Activated CD8-positive, alpha-beta T cell treated with anti-CD3 and anti-CD28 coated beads for 36 hours (primary cell): ENCODE measurements around the gene CBFA2T3. TPM values are rescaled to one million over a fixed set of nuclear protein-coding genes. Genes with fewer than 3 reads are reported as not detected.
A peak's percentile ranks its signal among the peaks of the same experiment; 100 is the strongest.

Experiments used
- ATAC-seq: fragments of 200-7000 bp; cut with Tn5 transposase; one replicate; pipeline ENCODE4 v1.10.0; 2021; ENCODE audit warnings: mild to moderate bottlenecking, moderate library complexity
- CTCF ChIA-PET: fragments of 350-600 bp; sonication (Branson Sonifier 250); formaldehyde crosslinking; loops from one replicate; lab custom pipeline; 2021; ENCODE audit warnings: antibody characterized with exemption; lab: Charles Lee
- POLR2A ChIA-PET: fragments of 350-600 bp; sonication (Branson Sonifier 250); formaldehyde crosslinking; loops from one replicate; lab custom pipeline; 2021; ENCODE audit warnings: antibody characterized with exemption; lab: Charles Lee
- DNase-seq: peaks from one replicate; pipeline ENCODE4 v3.0.0-alpha.2; 2020
- H3K27ac Mint-ChIP-seq: one replicate; pipeline ENCODE4 v1.8.0; 2021; ENCODE audit warnings: mild to moderate bottlenecking, mixed read lengths
- H3K27me3 Mint-ChIP-seq: one replicate; pipeline ENCODE4 v1.8.0; 2021; ENCODE audit warnings: mixed read lengths
- H3K36me3 Mint-ChIP-seq: one replicate; pipeline ENCODE4 v1.8.0; 2021; ENCODE audit warnings: low read depth, mixed read lengths
- H3K4me1 Mint-ChIP-seq: one replicate; pipeline ENCODE4 v1.8.0; 2021; ENCODE audit warnings: low read depth, mixed read lengths
- H3K4me3 Mint-ChIP-seq: one replicate; pipeline ENCODE4 v1.8.0; 2021; ENCODE audit warnings: mild to moderate bottlenecking, moderate library complexity, mixed read lengths
- H3K9me3 Mint-ChIP-seq: one replicate; pipeline ENCODE4 v1.8.0; 2021; ENCODE audit warnings: mixed read lengths
- intact Hi-C: fragments of 100-400 bp; cut with micrococcal nuclease; formaldehyde crosslinking; loops from one replicate; pipeline ENCODE4 v1.10.0; 2022
- total RNA-seq, 2 experiments: library from RNA; stranded (reverse); gene quantifications; one replicate each; pipeline ENCODE4 v1.2.3, GENCODE V29; 2021
- TF ChIP-seq, protein P1 (sequence below): fragments of 200-600 bp; IDR thresholded peaks from one replicate; pipeline ENCODE4 v1.8.0; 2022; ENCODE audit warnings: antibody characterized with exemption, mild to moderate bottlenecking

CBFA2T3 gene
- total RNA-seq, 2 experiments from 2014 or later = 0.14 to 0.34 TPM

DNA sequence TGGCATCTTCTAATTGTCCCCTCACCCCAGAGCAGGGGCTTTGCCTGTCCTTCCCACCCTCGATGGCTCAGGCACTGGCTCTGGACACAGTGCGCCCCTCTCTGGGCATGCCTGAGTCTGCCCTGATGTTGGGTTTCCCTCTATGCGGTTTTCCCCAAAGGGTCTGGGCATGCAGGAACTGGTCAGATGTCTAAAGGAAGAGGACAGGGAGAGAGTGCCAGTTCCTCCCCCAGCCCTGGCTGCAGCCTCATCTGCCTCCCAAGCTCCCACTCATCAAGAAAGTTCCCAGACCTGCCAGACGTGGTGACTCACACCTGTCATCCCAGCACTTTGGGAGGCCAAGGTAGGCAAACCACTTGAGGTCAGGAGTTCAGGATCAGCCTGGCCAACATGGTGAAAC lies 69.2 kb downstream of the CBFA2T3 start:
- Mint-ChIP-seq H3K4me1 (no peaks in the 10 kb centered on the region), H3K9me3 (no peaks in the 10 kb centered on the region), H3K27me3 (no peaks in the 10 kb centered on the region), H3K27ac (no peak overlapping the region), H3K4me3 (no peak overlapping the region), H3K36me3 (no peaks in the 10 kb centered on the region)
- ChIA-PET CTCF (no interaction called here), POLR2A (no interaction called here)
- intact Hi-C loops = loop anchor here (10.0 kb wide), 1 partner anchor 63 kb away; no protein-coding TSS in a partner anchor
- TF ChIP-seq, protein P1, sequence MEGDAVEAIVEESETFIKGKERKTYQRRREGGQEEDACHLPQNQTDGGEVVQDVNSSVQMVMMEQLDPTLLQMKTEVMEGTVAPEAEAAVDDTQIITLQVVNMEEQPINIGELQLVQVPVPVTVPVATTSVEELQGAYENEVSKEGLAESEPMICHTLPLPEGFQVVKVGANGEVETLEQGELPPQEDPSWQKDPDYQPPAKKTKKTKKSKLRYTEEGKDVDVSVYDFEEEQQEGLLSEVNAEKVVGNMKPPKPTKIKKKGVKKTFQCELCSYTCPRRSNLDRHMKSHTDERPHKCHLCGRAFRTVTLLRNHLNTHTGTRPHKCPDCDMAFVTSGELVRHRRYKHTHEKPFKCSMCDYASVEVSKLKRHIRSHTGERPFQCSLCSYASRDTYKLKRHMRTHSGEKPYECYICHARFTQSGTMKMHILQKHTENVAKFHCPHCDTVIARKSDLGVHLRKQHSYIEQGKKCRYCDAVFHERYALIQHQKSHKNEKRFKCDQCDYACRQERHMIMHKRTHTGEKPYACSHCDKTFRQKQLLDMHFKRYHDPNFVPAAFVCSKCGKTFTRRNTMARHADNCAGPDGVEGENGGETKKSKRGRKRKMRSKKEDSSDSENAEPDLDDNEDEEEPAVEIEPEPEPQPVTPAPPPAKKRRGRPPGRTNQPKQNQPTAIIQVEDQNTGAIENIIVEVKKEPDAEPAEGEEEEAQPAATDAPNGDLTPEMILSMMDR = no peak
- DNase-seq = no peak
- ATAC-seq = no peak

DNA sequence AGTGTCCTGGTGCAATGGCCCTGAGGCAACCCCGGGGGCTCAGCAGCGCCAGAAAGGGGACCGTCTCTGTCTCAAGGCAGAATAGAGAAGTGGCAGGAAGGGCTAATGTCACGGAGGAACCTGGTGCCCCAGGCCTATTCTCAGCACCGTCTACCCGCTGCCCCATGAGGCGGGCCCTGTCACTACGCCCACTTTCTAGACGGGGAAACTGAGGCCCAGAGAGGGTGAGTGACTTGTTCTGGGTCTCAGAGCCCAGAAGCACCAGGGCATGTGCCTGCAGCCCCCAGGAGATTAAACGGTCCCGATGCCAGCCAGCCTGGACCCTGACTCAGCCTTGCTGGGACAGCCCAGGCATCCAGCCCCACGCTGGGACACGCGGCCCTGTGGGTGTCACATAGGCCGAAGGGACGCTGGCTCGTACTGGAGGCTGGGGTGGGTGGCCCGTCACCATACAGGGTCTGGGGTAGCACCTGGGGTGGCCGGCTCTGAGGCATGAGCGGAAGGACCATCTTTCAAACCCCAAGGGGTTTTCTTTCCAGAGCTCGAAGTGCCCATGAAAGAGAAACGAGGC lies 70.4 kb downstream of the CBFA2T3 start:
- Mint-ChIP-seq H3K4me1 (no peaks in the 10 kb centered on the region), H3K27ac (no peak overlapping the region), H3K36me3 (no peaks in the 10 kb centered on the region), H3K27me3 (no peaks in the 10 kb centered on the region), H3K9me3 (no peaks in the 10 kb centered on the region), H3K4me3 (no peak overlapping the region)
- intact Hi-C loops = loop anchor here (10.0 kb wide), 1 partner anchor 62 kb away; no protein-coding TSS in a partner anchor
- DNase-seq = no peak
- ChIA-PET POLR2A (no interaction called here), CTCF (no interaction called here)
- no peak for ATAC-seq
- TF ChIP-seq, protein P1 = no peak

DNA sequence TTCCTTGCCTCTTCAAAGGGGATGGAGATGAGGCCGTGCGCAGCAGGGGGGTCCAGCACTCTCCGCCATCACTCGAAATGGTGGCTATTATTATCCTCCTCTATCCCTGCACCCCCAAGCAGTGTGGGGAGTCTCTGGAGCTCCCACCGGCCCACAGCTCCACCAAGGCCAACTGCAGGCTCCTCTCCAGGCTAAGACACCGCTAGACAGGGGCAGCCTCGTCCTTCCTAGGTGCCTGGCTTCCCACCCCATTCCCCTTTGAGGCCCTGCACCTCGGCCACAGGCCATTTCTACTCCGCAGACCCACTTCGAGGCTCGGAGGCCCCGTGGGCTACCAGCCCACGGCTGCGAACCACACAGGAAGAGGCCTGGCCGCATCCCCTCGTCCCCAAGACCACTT lies 71.0 kb downstream of the CBFA2T3 start:
- Mint-ChIP-seq H3K4me3 (no peak overlapping the region), H3K27me3 (no peaks in the 10 kb centered on the region), H3K4me1 (no peaks in the 10 kb centered on the region), H3K9me3 (no peaks in the 10 kb centered on the region), H3K36me3 (no peaks in the 10 kb centered on the region), H3K27ac (no peak overlapping the region)
- POLR2A ChIA-PET = no interaction called here
- TF ChIP-seq, protein P1 = no peak
- ATAC-seq = no peak
- DNase-seq = no peak
- intact Hi-C loops = loop anchor here (10.0 kb wide), 1 partner anchor 61 kb away; no protein-coding TSS in a partner anchor
- CTCF ChIA-PET = no interaction called here

DNA sequence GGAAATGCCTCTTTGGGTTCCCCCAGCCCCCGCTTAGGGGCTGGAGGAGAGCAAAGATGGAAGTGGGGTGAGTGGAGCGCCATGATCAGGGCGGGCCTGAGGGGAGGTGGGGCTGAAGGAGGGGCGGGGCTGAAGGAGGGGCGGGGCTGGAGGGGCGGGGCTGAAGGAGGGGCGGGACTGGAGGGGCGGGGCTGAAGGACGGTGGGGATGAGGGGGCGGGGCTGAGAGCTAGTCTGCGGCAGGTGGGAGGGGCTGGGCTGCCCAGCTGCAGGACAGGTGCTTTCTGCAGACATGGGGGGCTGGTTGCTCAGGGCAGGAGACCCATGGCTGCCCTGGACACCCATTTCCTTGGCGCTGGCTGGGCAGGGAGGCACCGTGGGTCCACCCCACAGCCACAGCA lies 71.4 kb downstream of the CBFA2T3 start:
- TF ChIP-seq, protein P1 = no peak
- no peaks in the 10 kb centered on the region for H3K36me3 Mint-ChIP-seq
- ATAC-seq (peak; percentile 72), DNase-seq (peak; percentile 48)
- no peak overlapping the region for H3K4me3 Mint-ChIP-seq
- ChIA-PET CTCF (no interaction called here), POLR2A (no interaction called here)
- no peaks in the 10 kb centered on the region for H3K27me3 Mint-ChIP-seq
- intact Hi-C loops = loop anchor here (10.0 kb wide), 1 partner anchor 61 kb away; no protein-coding TSS in a partner anchor
- no peak overlapping the region for H3K27ac Mint-ChIP-seq
- H3K9me3 Mint-ChIP-seq = no peaks in the 10 kb centered on the region
- H3K4me1 Mint-ChIP-seq = no peaks in the 10 kb centered on the region

DNA sequence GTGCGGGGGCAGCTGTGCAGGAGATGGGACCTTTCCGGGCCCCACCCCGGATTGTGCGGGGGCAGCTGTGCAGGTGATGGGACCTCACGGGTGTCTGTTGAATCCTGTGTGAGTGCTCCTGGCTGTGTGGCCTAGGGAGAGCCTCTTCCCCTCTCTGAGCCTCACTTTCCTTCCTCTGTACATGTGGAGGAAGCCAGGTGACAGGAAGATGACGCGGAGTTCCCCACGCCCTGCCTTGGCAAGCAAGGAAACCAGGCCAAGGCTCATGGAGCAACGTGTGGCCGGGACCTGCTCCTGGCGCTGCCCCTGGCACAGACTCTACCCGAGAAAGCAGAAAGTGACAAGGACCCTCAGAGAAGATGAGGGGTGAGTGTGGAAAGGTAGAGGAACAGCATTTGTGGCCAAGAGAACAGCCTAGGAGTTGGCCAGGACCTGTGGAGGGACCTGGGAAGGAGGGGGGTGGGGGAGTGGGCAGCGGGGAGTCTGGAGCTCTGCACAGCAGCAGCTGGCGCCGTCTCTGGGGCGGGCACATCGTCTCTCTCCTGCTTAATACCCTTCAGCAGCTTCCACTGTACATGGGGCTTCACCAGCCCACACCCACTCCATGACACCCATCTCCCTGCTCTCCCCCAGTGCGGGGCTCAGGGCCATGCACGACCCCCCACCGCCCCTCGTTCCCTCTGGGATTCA lies 72.2 kb downstream of the CBFA2T3 start:
- intact Hi-C loops = loop anchor here (10.0 kb wide), 1 partner anchor 60 kb away; no protein-coding TSS in a partner anchor
- H3K4me1 Mint-ChIP-seq = no peaks in the 10 kb centered on the region

More for the DNA sequence above, 72.2 kb downstream of the CBFA2T3 start:
- ChIA-PET POLR2A (no interaction called here), CTCF (no interaction called here)
- Mint-ChIP-seq H3K27me3 (no peaks in the 10 kb centered on the region), H3K9me3 (no peaks in the 10 kb centered on the region), H3K36me3 (no peaks in the 10 kb centered on the region), H3K4me3 (no peak overlapping the region), H3K27ac (no peak overlapping the region)
- DNase-seq = no peak
- no peak for ATAC-seq
- TF ChIP-seq, protein P1 = no peak
